LNCAP (cell line): ENCODE data around the gene NOD2.

Experiments
- TF ChIP-seq, protein P1 (sequence below): fragments of 450-650 bp; IDR thresholded peaks from 2 replicates; pipeline ENCODE4 v1.5.1; 2017; ENCODE audit warnings: mild to moderate bottlenecking

Gene NOD2

DNA sequence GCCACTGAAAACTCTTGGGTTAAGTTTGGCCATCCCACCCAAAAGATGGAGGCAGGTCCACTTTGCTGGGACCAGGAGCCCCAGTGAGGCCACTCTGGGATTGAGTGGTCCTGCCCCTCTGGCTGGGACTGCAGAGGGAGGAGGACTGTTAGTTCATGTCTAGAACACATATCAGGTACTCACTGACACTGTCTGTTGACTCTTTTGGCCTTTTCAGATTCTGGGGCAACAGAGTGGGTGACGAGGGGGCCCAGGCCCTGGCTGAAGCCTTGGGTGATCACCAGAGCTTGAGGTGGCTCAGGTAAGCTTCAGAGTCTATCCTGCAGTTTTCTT is 29.0 kb downstream of the NOD2 start:
- TF ChIP-seq, protein P1, sequence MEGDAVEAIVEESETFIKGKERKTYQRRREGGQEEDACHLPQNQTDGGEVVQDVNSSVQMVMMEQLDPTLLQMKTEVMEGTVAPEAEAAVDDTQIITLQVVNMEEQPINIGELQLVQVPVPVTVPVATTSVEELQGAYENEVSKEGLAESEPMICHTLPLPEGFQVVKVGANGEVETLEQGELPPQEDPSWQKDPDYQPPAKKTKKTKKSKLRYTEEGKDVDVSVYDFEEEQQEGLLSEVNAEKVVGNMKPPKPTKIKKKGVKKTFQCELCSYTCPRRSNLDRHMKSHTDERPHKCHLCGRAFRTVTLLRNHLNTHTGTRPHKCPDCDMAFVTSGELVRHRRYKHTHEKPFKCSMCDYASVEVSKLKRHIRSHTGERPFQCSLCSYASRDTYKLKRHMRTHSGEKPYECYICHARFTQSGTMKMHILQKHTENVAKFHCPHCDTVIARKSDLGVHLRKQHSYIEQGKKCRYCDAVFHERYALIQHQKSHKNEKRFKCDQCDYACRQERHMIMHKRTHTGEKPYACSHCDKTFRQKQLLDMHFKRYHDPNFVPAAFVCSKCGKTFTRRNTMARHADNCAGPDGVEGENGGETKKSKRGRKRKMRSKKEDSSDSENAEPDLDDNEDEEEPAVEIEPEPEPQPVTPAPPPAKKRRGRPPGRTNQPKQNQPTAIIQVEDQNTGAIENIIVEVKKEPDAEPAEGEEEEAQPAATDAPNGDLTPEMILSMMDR: no peak

DNA sequence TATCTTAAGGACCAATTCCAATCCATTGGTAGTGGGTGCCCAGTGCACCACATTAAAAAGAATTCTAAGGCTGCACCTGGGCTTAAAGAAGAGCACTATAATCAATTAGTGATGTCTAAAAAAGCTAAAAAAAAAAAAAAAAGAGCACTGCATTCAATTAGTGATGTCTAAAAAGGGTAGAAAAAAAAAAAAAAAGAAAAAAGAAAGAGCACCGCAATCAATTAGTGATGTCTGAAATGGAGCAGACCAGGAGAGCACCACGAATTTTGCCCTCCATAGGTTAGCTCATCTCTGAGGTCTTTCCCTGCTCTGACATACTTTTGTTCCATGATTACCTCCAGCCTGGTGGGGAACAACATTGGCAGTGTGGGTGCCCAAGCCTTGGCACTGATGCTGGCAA is 29.6 kb downstream of the NOD2 start:
- TF ChIP-seq, protein P1: no peak

DNA sequence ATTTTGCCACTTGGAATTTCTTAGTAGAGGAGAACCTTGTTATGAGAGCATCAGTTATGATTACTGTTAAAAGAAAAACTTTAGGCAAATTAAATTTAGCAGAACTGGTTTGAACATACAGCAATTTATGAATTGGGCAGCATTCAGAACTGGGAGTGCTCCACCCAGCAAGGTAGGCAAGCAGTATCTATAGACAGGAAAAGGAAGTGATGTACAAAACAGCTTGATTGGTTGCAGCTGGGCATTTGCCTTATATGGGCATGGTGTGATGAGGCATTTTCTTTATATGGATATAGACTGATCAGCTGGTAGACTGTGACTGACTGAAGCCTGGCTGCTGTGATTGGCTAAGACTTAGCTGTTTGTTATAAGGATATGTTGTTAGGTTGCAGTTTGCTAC is 30.9 kb downstream of the NOD2 start:
- TF ChIP-seq, protein P1: no peak

DNA sequence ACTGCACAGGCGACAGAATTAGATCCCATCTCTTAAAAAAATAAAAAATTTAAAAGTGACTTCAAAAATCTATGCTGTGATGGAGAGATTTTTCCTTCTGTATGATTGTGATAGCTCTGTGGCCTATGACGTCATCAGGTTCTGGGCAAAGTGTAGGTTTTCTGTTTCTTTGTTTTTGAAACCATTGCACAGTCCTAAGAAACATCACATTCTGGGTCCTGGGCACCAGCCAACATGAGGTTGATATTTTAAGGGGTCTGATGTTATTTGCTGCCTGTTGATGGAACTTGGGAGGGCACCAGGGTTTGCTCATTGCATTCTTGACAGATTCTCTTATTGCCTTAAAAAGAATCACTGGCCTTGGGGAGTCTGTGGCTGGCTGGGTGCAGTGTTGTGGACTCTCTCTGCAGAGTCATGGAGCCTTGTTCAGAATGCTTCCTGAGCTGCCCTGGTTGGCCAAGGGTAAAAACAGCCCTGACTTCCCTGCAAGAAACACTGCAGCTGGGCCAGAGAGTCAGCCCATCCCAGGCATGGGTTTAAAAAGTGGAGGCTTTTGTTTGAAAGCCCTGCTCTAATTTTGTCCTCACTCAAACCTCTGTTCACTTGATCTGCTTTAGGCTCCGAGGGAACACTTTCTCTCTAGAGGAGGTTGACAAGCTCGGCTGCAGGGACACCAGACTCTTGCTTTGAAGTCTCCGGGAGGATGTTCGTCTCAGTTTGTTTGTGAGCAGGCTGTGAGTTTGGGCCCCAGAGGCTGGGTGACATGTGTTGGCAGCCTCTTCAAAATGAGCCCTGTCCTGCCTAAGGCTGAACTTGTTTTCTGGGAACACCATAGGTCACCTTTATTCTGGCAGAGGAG is 38.0 kb downstream of the NOD2 start:
- TF ChIP-seq, protein P1: no peak

DNA sequence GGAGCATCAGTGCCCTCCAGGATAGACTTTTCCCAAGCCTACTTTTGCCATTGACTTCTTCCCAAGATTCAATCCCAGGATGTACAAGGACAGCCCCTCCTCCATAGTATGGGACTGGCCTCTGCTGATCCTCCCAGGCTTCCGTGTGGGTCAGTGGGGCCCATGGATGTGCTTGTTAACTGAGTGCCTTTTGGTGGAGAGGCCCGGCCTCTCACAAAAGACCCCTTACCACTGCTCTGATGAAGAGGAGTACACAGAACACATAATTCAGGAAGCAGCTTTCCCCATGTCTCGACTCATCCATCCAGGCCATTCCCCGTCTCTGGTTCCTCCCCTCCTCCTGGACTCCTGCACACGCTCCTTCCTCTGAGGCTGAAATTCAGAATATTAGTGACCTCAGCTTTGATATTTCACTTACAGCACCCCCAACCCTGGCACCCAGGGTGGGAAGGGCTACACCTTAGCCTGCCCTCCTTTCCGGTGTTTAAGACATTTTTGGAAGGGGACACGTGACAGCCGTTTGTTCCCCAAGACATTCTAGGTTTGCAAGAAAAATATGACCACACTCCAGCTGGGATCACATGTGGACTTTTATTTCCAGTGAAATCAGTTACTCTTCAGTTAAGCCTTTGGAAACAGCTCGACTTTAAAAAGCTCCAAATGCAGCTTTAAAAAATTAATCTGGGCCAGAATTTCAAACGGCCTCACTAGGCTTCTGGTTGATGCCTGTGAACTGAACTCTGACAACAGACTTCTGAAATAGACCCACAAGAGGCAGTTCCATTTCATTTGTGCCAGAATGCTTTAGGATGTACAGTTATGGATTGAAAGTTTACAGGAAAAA is 38.8 kb downstream of the NOD2 start:
- TF ChIP-seq, protein P1: no peak

DNA sequence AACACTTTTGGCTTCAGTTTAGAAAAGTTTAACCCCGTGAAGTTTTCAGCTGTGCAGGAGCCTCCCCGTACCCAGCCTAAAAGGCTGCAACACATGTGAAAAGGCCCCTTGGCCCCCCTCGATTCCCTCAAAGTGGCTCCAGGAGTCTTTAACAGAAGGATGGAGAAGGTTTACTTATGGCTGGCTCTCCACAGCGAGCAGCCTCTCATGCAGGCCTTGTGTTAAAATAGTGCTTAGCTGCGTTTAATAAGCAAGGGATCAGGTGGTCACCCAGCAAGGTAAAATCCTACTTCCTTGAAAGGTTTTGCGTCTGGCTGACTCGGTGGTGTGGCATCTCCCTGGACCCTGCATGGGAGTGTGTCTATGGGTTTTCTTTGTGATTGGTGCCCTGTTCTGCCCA is 40.1 kb downstream of the NOD2 start:
- TF ChIP-seq, protein P1: no peak

DNA sequence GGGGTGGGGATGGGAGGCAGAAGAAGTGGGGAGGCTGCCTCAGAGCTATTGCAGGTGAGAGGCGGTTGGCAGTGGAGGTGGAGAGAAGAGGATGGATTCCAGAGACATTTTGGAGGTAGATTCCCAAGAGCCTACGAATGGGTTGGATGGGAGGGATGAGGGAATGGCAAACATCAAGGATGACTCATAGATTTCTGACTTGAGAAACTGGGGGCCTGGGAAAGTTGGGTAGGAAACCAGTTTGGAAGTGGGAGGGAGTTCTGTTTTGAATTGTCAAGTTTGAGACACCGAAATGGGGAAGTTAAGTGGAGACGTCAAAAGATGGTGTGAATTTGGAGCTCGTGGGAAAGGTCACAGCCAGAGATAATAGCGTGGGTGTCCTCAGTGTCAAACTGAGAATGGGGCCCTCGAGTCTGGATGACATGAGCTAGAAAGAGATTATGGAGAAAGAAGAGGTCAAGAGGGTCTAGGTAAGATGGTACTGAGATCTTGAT is 42.3 kb downstream of the NOD2 start:
- TF ChIP-seq, protein P1: no peak
